B cell (primary cell): Measurements from ENCODE around the gene P4HA1. TPM values are rescaled to one million over a fixed set of nuclear protein-coding genes. Genes with fewer than 3 reads are reported as not detected.
"Not testable (repeated sequence)": the region's sequence is repeated elsewhere in the genome, so short reads cannot be mapped to it uniquely, and the experiment has no call there.

Source experiments
- ATAC-seq: fragments of 200-7000 bp; cut with Tn5 transposase; one replicate; pipeline ENCODE4 v1.10.0; 2021; ENCODE audit warnings: low read depth, mild to moderate bottlenecking, moderate number of reproducible peaks, moderate library complexity
- CTCF ChIA-PET: fragments of 350-600 bp; sonication (Branson Sonifier 250); formaldehyde crosslinking; loops from one replicate; lab custom pipeline; 2021; ENCODE audit warnings: antibody characterized with exemption, inconsistent platforms; lab: Charles Lee
- POLR2A ChIA-PET: fragments of 350-600 bp; sonication (Branson Sonifier 250); formaldehyde crosslinking; loops from one replicate; lab custom pipeline; 2021; ENCODE audit warnings: antibody characterized with exemption; lab: Charles Lee
- DNase-seq: peaks from one replicate; pipeline ENCODE4 v3.0.0; 2013
- H2AFZ ChIP-seq: 2 replicates; pipeline ENCODE4 v1.6.1; 2012; ENCODE audit warnings: mild to moderate bottlenecking, low read depth, low read length; ENCODE audit not compliant: insufficient read depth, poor library complexity, severe bottlenecking
- H3K27ac ChIP-seq, 2 donors: 1 replicate in 1 of 2; 2 replicates in 1 of 2; pipeline ENCODE4 v1.5.1; 2012 to 2013; ENCODE audit warnings: low read length in 2 of 2, mild to moderate bottlenecking in 2 of 2, moderate library complexity in 1 of 2
- H3K27me3 ChIP-seq, 4 experiments: fragments of 200-600 bp in 1 of 4; sonication (generic) in 1 of 4; replicated peaks in 1 of 4; 1 replicate in 2 of 4; 2 replicates in 2 of 4; pipeline versions ENCODE4 v1.6.1 to v1.7.0; 2013 to 2016; ENCODE audit warnings: low read length in 3 of 4, mild to moderate bottlenecking in 2 of 4, mixed read lengths in 1 of 4, moderate library complexity in 1 of 4; ENCODE audit not compliant: insufficient read depth in 4 of 4, control insufficient read depth in 3 of 4; ENCODE audit errors: control extremely low read depth in 1 of 4
- H3K36me3 ChIP-seq, 2 experiments: replicated peaks in 1 of 2; 1 replicate in 1 of 2; 2 replicates in 1 of 2; pipeline versions ENCODE4 v1.6.1 to v1.7.1; 2013; ENCODE audit warnings: low read length in 1 of 2; ENCODE audit not compliant: insufficient read depth in 2 of 2, control insufficient read depth in 1 of 2; ENCODE audit errors: control extremely low read depth in 1 of 2, extremely low read depth in 1 of 2
- H3K4me1 ChIP-seq, 2 donors: fragments of 200-600 bp in 1 of 2; sonication (generic) in 1 of 2; 1 replicate in 1 of 2; 2 replicates in 1 of 2; pipeline versions ENCODE4 v1.5.1 to v1.6.1; 2013 to 2017; ENCODE audit warnings: low read length in 2 of 2; ENCODE audit not compliant: control insufficient read depth in 2 of 2, insufficient read depth in 2 of 2
- H3K4me2 ChIP-seq: replicated peaks from 2 replicates; pipeline ENCODE3; 2012; ENCODE audit warnings: mild to moderate bottlenecking, low read depth, low read length; ENCODE audit not compliant: poor library complexity, severe bottlenecking
- H3K4me3 ChIP-seq, 5 experiments: fragments of 200-600 bp in 1 of 5; sonication (generic) in 1 of 5; 1 replicate in 3 of 5; 2 replicates in 2 of 5; pipeline versions ENCODE4 v1.5.1 to v1.7.0; 2011 to 2016; ENCODE audit warnings: low read length in 4 of 5, mild to moderate bottlenecking in 4 of 5, low read depth in 2 of 5, control low read depth in 1 of 5, moderate library complexity in 1 of 5; ENCODE audit not compliant: insufficient read depth in 1 of 5; ENCODE audit errors: control extremely low read depth in 1 of 5, extremely low read depth in 1 of 5
- H3K79me2 ChIP-seq: fragments of 200-600 bp; sonication (generic); one replicate; pipeline ENCODE4 v1.6.0; 2016; ENCODE audit warnings: low read length; ENCODE audit not compliant: control insufficient read depth, insufficient read depth
- H3K9ac ChIP-seq: fragments of 200-600 bp; sonication (generic); 2 replicates; pipeline ENCODE4 v1.6.1; 2017; ENCODE audit warnings: mild to moderate bottlenecking, low read length, moderate library complexity
- H3K9me3 ChIP-seq, 3 donors: one replicate each; pipeline versions ENCODE4 v1.6.1 to v1.7.1; 2013; ENCODE audit warnings: low read length in 2 of 3; ENCODE audit not compliant: control insufficient read depth in 2 of 3, insufficient read depth in 1 of 3; ENCODE audit errors: control extremely low read depth in 1 of 3
- H4K20me1 ChIP-seq: 2 replicates; pipeline ENCODE4 v1.6.0; 2012; ENCODE audit warnings: mild to moderate bottlenecking, low read length; ENCODE audit not compliant: insufficient read depth, control insufficient read depth, poor library complexity, severe bottlenecking
- H3K27ac Mint-ChIP-seq: one replicate; pipeline ENCODE4 v1.8.0; 2021; ENCODE audit warnings: mixed read lengths
- H3K27me3 Mint-ChIP-seq: one replicate; pipeline ENCODE4 v1.8.0; 2021; ENCODE audit warnings: mixed read lengths
- H3K4me1 Mint-ChIP-seq: one replicate; pipeline ENCODE4 v1.8.0; 2021; ENCODE audit warnings: mixed read lengths
- H3K4me3 Mint-ChIP-seq: one replicate; pipeline ENCODE4 v1.8.0; 2021; ENCODE audit warnings: mixed read lengths
- H3K9me3 Mint-ChIP-seq: one replicate; pipeline ENCODE4 v1.8.0; 2022; ENCODE audit warnings: mixed read lengths; ENCODE audit not compliant: insufficient read depth
- WGBS: methylation state at CpG from one replicate; pipeline ENCODE4 v1.1.5; 2013; ENCODE audit warnings: missing lambda C conversion rate; ENCODE audit not compliant: insufficient coverage; 5-methylcytosine and 5-hydroxymethylcytosine counted together
- intact Hi-C: fragments of 100-400 bp; cut with micrococcal nuclease; formaldehyde crosslinking; loops from one replicate; pipeline ENCODE4 v1.10.0; 2022
- polyA plus RNA-seq: library from polyadenylated mRNA; depleted of rRNA; stranded (reverse); fragments of >200 nt; gene quantifications from 2 replicates; pipeline ENCODE4 v1.2.3, GENCODE V29; 2012
- total RNA-seq, 2 donors: library from RNA; stranded (reverse); fragments of 120-200 nt in 1 of 2; gene quantifications; 1 replicate in 1 of 2; 2 replicates in 1 of 2; pipeline versions ENCODE4 v1.2.3 to v1.2.4, GENCODE V29; 2013 to 2022

P4HA1 gene
- total and polyA plus RNA-seq, 2 donors (not counting 1 experiment from before 2014, with no cell fraction given), result 12.8 to 19.0 TPM

- H3K27ac Mint-ChIP-seq, H3K4me3 Mint-ChIP-seq, DNase-seq, H3K27me3 ChIP-seq, H3K79me2 ChIP-seq, H3K27ac ChIP-seq, H2AFZ ChIP-seq, H3K4me1 ChIP-seq, H3K9me3 ChIP-seq, H3K4me2 ChIP-seq, H3K9ac ChIP-seq, intact Hi-C loops, POLR2A ChIA-PET, CTCF ChIA-PET, H3K4me3 ChIP-seq, H3K9me3 Mint-ChIP-seq, H3K27me3 Mint-ChIP-seq, H3K4me1 Mint-ChIP-seq, ATAC-seq: not testable (repeated sequence)
- H4K20me1 ChIP-seq, result peaks cover 11% of the 10 kb centered on the region
- WGBS, result 80% methylated on average over 1 of the region's 4 CpGs
- H3K36me3 ChIP-seq, result peaks cover 5 to 24% of the 10 kb centered on the region in 2 experiments
Measured at GRCh38 chr10:73022961-73023360, 73.7 kb downstream of the P4HA1 start.

- H3K4me2 ChIP-seq, POLR2A ChIA-PET, H3K27ac ChIP-seq, H3K4me3 Mint-ChIP-seq, H3K4me1 Mint-ChIP-seq, H3K79me2 ChIP-seq, H3K4me3 ChIP-seq, H3K27me3 Mint-ChIP-seq, H2AFZ ChIP-seq, H3K27me3 ChIP-seq, DNase-seq, ATAC-seq, H3K9me3 ChIP-seq, H3K4me1 ChIP-seq, CTCF ChIA-PET, H3K9me3 Mint-ChIP-seq, H3K27ac Mint-ChIP-seq, H3K9ac ChIP-seq, intact Hi-C loops: not testable (repeated sequence)
- Histone ChIP-seq H4K20me1 (peaks cover 11% of the 10 kb centered on the region), H3K36me3 (peaks cover 3 to 23% of the 10 kb centered on the region in 2 experiments)
- WGBS, result 97% methylated on average over 6 of the region's 6 CpGs
Measured at GRCh38 chr10:73021538-73022164, 75.0 kb downstream of the P4HA1 start.
